NCI-H345 (cell line): ENCODE results near the gene CTDSPL.
A peak's percentile ranks its signal among the peaks of the same experiment; 100 is the strongest.
"Not testable (repeated sequence)": the region's sequence is repeated elsewhere in the genome, so short reads cannot be mapped to it uniquely, and the experiment has no call there.

ENCODE experiments used
- DNase-seq: peaks from one replicate; lab custom pipeline; 2025; lab: John Stamatoyannopoulos, UW

The CTDSPL gene

GRCh38 chr3:37968813-37969595 is 107.3 kb downstream of the CTDSPL start:
- no peak for DNase-seq

- DNase-seq: no peak
Measured at GRCh38 chr3:37969596-37970100, 108.0 kb downstream of the CTDSPL start.

- DNase-seq: no peak
Measured at GRCh38 chr3:37970802-37971201, 109.1 kb downstream of the CTDSPL start.

GRCh38 chr3:37971467-37971866 is 109.8 kb downstream of the CTDSPL start:
- DNase-seq: no peak

- not testable (repeated sequence) for DNase-seq
Measured at GRCh38 chr3:37972056-37972455, 110.4 kb downstream of the CTDSPL start.

GRCh38 chr3:37973246-37974054 is 111.8 kb downstream of the CTDSPL start:
- no peak for DNase-seq

- DNase-seq: peak; percentile 7
Measured at GRCh38 chr3:37974121-37975083, 112.7 kb downstream of the CTDSPL start.

- no peak for DNase-seq
Measured at GRCh38 chr3:37979541-37980461, 118.1 kb downstream of the CTDSPL start.

GRCh38 chr3:37980462-37981347 is 119.0 kb downstream of the CTDSPL start:
- no peak for DNase-seq

- DNase-seq: no peak
Measured at GRCh38 chr3:37981348-37981664, 119.6 kb downstream of the CTDSPL start.

- no peak for DNase-seq
Measured at GRCh38 chr3:37982331-37982730, 120.7 kb downstream of the CTDSPL start.

GRCh38 chr3:37984051-37984450 is 122.4 kb downstream of the CTDSPL start:
- DNase-seq: no peak

- DNase-seq: no peak
Measured at GRCh38 chr3:37984596-37984995, 122.9 kb downstream of the CTDSPL start.

GRCh38 chr3:37985637-37986320 is 124.1 kb downstream of the CTDSPL start:
- no peak for DNase-seq

GRCh38 chr3:37986479-37987314 is 125.0 kb downstream of the CTDSPL start:
- peak; percentile 12 for DNase-seq

- DNase-seq: no peak
Measured at GRCh38 chr3:37987315-37987697, 125.6 kb downstream of the CTDSPL start.

GRCh38 chr3:37987751-37988179 is 126.1 kb downstream of the CTDSPL start:
- DNase-seq: no peak

- not testable (repeated sequence) for DNase-seq
Measured at GRCh38 chr3:37988376-37988775, 126.7 kb downstream of the CTDSPL start.
